HFF-Myc (cell line): ENCODE data around the gene CRB1.

Experiments
- DNase-seq: peaks from one replicate; pipeline ENCODE4 v3.0.0-alpha.2; 2011; ENCODE audit warnings: low read depth; ENCODE audit errors: extremely low read depth
- H3K4me3 ChIP-seq: replicated peaks from 2 replicates; pipeline ENCODE4 v1.5.1; 2011; ENCODE audit warnings: low read depth, mild to moderate bottlenecking, control low read depth, low read length
- CTCF ChIP-seq: IDR thresholded peaks from 2 replicates; pipeline ENCODE4 v1.5.1; 2012; ENCODE audit warnings: mild to moderate bottlenecking, low read depth, low read length, control low read depth; ENCODE audit errors: missing control alignments

CRB1 gene

GRCh38 chr1:197467881-197468280, 199.8 kb downstream of the CRB1 start:
- H3K4me3 ChIP-seq, result no peak overlapping the region
- TF ChIP-seq CTCF, result no peak
- DNase-seq, result no peak

- no peak for TF ChIP-seq CTCF
- no peak overlapping the region for H3K4me3 ChIP-seq
- DNase-seq, result no peak
Measured at GRCh38 chr1:197468543-197469175, 200.6 kb downstream of the CRB1 start.

GRCh38 chr1:197469620-197470210, 201.7 kb downstream of the CRB1 start:
- no peak for TF ChIP-seq CTCF
- DNase-seq, result no peak
- no peak overlapping the region for H3K4me3 ChIP-seq

- no peak overlapping the region for H3K4me3 ChIP-seq
- TF ChIP-seq CTCF, result no peak
- DNase-seq, result no peak
Measured at GRCh38 chr1:197470330-197470729, 202.3 kb downstream of the CRB1 start.

- no peak overlapping the region for H3K4me3 ChIP-seq
- DNase-seq, result no peak
- no peak for TF ChIP-seq CTCF
Measured at GRCh38 chr1:197471248-197471985, 203.4 kb downstream of the CRB1 start.

- no peak for TF ChIP-seq CTCF
- no peak overlapping the region for H3K4me3 ChIP-seq
- no peak for DNase-seq
Measured at GRCh38 chr1:197472141-197472540, 204.1 kb downstream of the CRB1 start.

GRCh38 chr1:197480446-197480845, 212.4 kb downstream of the CRB1 start:
- H3K4me3 ChIP-seq, result no peak overlapping the region
- TF ChIP-seq CTCF, result no peak
- no peak for DNase-seq
